ENCODE results near the gene ALKBH2.

DNA sequence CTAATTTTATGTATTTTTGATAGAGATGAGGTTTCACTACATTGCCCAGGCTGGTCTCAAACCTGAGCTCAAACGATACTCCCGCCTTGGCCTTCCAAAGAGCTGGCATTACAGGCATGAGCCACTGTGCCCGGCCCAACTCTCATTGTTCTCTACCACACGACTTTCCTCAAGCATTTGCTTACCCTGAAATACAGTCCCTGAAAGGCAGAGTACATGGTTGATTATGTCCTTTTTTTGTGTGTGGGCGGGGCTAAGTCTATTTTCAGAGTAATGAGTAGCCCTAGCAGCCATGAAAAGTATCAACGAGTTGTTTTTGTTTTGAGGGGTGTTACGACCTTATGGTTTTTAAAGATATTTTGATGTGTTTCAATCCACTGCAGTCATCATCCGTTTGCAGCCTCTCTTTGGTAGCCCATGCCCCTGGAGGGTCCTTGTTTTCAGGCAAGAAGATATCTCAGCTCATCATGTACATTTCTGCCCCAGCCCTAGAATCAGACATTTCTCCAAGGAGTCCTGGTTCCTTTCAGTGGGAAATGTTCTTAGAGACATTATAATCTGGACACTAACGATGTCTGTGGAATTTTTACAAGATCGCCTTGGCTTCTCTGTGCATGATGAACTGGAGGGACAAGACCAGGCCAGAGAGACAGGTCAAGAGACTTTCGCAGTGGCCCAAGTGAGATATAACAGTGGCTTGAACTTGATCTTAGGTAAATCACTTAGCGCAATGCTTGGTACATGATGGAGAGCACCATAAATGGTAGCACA is 31.8 kb upstream of the ALKBH2 start:
- TF ChIP-seq, protein P1, sequence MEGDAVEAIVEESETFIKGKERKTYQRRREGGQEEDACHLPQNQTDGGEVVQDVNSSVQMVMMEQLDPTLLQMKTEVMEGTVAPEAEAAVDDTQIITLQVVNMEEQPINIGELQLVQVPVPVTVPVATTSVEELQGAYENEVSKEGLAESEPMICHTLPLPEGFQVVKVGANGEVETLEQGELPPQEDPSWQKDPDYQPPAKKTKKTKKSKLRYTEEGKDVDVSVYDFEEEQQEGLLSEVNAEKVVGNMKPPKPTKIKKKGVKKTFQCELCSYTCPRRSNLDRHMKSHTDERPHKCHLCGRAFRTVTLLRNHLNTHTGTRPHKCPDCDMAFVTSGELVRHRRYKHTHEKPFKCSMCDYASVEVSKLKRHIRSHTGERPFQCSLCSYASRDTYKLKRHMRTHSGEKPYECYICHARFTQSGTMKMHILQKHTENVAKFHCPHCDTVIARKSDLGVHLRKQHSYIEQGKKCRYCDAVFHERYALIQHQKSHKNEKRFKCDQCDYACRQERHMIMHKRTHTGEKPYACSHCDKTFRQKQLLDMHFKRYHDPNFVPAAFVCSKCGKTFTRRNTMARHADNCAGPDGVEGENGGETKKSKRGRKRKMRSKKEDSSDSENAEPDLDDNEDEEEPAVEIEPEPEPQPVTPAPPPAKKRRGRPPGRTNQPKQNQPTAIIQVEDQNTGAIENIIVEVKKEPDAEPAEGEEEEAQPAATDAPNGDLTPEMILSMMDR (IDR thresholded peaks at IDR 0.05), result no peak
- no peak for TF ChIP-seq POLR2AphosphoS5 (IDR thresholded peaks at IDR 0.05; ENCODE audit: insufficient read depth in 1 of 2, low read depth in 1 of 2)
